Epidermal melanocyte (primary cell): ENCODE results near the gene SLFNL1.

ENCODE experiments used
- DNase-seq: peaks from one replicate; pipeline ENCODE4 v3.0.0; 2011; ENCODE audit warnings: low spot score; ENCODE audit not compliant: insufficient read length

SLFNL1 gene

DNA sequence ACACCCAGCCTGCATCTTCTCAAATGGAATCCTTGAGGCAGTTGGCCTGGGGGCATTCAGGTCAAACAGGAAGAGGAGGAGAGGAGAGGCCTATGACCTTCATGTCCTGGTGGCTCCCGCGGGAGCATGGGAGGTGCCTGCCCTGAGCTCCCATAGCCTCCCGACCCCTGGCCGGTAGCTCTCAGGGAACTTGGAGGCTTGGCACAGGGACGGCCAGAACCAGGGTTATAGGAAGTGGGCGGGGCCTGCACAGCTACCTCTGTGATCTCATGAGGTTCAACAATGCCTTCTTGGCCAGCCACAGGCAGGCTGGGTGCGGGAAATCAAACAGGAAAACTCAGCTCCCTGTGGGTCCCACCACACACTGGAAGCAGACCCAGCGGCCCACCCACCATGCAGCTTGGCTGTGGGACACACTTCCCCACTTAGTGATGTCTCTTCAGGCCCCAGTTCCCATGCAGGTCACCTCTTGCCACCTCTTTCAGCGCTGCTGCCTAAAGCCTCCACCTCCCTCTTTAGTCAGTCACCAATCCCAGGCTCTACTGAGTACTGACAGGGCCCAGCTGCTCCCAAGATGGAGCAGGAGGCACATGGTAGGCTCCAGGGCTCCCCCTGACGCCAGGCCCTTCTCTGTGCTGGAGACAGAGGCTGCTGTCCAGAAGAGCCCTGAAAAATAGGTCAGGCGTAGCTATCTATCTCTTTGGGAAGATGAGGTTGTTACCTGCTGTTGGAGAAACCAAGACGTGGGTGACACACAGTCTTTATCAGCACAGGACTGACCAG is at the start of gene SLFNL1:
TSS of gene SLFNL1 (minus strand) at position 200 of the 783 bp plus-strand sequence. CDS start 1,065 bp downstream, outside the sequence.
- DNase-seq: no peak

DNA sequence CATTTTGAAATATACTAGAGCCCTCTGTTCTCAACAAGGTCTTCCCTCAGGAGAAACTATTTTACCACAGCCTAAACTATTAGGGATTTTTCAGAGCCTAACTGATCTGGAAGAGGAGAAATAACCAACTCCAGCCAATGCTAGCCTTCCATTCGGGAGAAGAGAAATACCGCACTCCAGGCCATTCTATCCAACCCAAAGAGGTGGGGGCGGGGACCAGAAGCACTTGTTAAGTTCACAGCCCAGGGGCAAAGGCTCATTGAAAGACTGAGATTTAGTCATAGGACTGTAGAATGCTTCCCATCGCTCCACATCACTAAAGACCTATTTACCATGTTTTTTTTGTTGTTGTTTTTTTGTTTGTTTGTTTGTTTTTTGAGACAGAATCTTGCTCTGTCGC is 35.4 kb upstream of the SLFNL1 start:
- DNase-seq: no peak

DNA sequence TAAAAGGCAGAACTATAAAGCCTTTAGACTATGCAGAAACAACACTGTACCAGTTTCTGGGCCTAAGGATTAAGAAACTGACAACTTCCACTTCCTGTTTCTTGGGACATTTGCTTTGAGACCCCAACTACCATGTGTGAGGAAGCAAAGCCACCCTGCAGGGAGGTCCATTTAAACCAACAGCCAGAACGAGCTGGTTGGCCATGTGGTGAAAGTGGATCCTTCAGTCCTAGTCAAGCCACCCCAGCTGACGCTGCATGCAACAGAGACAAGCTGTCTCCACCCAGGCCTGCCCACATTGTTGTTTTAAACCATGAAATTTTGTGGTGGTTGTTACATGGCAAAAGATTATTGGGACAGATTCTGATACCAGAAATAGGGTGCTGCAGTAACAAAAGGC is 31.8 kb upstream of the SLFNL1 start:
- no peak for DNase-seq

DNA sequence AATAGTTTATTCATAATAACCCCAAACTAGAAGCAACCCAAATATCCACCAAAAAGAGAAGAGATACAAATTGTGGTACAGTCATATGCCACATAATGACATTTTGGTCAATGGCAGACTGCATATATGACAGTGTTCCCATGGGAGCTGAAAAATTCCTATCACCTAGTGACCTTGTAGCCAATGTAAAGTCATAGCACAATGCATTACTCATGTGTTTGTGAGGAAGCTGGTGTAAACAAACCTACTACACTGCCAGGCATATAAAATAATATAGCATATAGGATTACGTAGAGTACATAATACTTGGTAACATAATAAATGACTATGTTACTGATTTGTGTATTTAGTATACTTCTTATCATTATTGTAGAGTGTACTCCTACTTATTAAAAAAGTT is 29.5 kb upstream of the SLFNL1 start:
- DNase-seq: no peak

DNA sequence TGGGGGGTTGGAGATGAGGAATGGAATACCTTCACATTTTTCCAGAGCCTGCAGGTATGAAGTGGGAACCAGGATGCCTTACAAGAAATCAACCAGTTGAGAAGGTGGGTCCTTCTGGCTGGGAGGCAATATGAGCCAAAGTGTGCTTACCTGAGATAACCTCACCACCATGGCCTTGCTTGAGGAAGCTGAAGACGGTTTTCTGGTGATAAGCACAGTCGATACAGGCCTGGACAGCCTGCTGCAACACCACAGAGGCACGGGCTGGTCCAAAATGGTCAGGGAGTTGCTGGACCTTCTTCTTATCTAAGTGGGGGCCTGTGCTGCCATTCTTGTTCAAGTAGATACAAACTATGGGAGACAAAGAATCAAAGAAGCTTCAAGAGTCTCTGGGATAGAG is 27.0 kb upstream of the SLFNL1 start:
- no peak for DNase-seq

DNA sequence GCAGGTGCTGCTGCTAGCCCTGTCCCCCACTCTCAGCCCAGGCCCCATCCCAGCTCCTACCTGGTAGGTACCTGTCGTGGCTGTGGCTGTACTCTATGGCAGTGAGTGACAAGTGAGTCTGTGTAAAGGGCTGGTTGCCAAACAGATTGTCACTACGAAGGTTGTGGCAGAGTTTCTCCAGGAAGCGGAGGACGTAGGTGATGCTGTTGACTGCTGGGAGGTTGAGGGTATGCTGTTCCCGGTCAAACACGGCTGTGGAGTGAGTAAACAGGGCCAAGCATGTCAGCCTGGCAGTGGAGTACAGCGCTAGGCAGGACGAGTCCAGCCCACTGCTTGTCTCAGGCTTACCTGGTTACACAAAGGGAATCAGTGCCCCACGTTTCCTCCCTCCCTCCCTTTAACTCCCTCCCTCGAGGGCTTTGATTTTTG is 24.8 kb upstream of the SLFNL1 start:
- DNase-seq: no peak

DNA sequence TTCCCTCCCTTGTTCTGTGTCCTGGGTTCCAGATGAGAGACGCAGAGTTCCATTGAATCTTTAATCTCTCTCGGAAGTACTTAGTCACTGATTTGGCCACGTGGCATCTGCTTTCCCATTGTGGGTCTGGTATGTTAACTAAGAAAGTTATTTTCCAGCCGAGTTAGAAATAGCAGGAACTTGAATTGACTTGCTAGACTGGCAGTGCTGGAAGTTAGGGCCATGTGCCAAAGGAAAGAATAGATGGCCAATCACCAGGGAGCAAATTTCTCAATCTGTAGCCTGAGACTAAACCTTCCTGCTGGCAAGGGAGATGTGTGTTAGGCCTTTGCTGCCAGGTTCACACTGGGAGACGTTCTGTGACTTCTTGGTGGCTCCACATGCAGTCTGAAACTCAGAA is 24.2 kb upstream of the SLFNL1 start:
- no peak for DNase-seq

DNA sequence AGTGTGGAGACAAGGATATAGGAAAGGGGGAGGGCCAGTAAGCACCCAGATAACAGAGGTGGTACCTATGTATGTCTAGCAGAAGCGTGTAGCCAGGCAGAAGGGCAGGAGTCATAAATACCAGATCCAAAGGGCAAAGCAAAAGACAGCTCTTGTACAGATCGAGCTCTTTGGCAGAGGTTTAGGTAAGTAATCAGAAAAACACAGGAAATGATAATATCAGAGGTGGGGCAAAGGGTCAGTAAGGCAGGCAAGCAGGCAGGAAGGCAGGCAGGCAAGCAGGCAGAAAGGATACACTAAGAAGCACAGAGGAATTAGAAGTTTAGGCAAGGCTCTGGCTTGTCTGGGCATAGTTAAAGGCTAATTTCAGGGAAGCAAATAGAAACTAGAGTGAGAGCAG is 22.7 kb upstream of the SLFNL1 start:
- no peak for DNase-seq

DNA sequence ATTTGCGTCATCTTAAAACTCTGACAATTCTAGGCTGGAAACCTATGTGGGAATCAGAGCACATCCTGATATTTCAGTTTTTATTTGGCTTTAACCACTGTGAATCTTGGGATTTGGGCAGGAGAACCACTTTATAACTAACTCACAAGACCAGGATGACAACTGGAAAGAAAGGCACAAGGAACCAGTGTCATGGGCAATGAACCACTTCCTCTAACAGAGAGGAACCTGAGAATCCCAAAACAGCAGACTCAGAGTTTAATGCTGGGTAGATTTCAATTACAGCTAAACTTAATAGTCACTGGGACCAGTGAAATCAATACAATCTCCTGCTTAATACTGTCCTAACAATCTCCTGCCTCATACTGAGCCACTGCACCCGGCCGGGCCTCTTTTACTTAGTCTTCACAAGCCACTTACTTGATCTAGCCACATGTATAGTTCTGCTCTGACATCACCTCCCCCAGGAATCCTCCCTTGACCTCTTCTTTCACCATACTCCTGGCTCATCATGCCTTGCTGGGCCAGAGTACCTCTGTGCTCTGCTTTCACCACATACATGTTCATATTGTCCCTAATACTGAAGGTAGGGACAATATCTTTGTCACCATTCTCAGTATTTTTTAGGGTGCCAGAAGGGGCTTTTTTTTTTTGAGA is 20.2 kb upstream of the SLFNL1 start:
- DNase-seq: no peak

DNA sequence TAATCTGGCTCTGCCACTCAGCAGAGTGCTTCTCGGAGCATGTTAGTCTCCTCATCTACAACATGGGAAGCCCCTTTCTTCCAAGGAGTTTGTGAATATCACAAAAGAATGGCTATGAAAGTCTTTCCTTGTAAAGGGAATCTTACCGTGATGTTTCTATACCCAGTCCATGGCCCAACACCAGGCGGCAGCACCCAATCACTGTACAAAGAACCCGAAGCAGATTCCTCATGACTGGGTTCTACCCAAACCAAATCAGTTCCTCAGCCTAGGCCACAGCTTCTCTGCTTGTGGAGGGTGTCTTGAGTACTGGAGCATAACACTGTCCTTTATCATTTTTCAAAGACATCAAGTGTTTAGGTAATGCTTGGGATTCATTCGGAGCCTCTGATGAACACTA is 16.6 kb upstream of the SLFNL1 start:
- DNase-seq: no peak

DNA sequence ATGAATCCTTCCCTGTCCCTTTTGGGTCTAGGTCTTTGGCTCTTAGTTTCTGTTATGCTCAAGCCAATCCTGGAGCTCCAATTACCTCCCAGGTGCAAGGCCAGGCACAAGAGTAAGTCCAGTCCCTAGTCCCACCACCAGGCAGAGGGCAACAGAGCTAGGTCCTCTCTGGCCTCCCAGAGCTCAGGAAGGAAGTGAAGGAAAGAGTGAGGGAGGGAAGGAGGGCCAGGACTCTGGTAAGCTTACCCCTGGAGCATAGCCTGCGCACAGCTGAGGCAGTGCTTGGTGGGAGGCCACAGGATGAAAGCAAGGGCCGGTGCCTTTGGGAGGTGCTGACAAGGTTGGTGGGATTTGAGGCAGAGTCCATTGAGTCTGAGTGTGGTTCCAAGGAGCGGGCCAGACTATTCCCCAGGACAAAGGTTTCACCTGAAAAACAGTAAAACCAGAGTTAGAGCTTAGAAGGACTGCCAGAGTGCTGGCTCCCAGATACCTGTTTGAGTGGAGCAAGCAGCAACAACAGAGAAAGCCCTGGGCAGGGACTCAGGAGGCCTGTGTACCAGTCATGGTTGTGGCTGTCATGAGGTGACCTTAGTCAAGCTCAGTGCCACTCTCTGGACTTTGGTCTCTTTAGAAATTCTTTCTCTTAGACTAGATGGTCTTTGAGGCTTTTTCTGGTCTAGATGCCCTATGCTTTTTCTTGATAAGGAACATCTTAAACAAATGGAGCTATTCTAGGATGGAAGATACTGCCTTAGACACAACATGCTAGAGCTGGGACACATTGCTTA is 15.8 kb upstream of the SLFNL1 start:
- DNase-seq: no peak

DNA sequence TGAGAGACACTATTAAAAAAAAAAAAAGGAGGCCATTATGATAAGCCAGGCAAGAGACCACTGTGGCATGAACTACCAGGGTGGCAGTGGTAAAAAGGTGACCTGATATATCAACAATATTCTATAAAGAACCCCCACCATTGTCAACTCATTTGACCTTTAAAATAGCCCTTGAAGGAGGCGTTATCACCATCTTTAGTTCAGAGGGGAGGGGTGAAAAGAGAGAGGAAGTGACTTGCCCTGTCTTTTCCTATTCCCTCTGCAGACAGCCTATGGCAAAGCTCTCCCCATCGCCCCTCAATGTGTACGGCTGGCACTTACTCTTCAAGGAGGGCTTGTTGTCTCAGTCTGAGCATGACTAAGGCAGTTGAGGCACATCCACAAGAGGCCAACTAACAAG is 11.7 kb upstream of the SLFNL1 start:
- DNase-seq: no peak

DNA sequence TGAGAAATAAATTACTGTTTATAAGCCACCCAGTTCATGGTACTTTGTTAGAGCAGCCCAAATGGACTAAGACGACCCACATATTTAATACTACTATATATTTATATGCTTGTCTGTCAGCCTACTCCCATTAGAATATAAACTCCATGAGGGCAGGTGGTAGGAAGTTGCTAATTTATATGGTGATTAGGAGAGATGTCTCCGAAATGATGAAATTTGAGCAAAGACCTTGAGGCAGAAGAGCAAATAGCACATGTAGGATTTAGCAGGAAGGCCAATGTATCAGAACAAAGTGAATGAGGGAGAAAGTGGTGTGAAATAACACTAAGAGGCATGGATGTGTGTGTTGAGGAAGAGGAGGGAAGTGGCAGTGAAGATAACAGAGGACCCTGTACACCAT is 10.6 kb upstream of the SLFNL1 start:
- no peak for DNase-seq

DNA sequence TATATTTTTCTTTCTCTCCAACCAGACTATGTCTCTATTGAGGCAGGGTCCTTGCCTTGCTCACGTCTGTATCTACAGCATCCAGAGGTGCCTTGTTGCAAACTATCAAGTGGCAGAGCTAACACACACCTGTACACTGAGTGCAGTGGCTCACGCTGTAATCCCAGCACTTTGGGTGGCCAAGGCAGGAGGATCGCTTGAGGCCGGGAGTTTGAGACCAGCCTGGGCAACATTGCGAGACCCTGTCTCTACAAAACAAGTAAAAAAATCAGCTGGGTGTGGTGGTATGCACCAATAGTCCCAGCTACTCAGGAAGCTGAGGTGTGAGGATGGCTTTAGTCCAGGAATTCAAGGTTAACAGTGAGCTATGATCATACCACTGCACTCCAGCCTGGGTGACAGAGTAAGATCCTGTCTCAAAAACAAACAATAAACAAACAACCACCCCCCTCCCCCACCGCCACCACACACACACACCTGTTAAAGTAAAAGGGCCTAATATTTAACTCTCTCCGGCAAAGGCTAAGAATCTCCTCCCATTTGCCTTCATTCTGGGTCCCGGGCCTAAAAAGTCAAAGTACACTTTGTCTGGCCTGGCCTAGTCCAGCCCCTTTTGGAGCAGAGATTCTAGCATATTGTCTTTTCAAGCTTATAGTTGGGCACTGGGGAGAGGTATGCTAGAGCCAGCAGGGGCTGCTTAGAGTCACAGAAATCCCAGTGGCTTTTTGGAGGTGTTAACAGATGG is 9.5 kb upstream of the SLFNL1 start:
- DNase-seq: no peak

DNA sequence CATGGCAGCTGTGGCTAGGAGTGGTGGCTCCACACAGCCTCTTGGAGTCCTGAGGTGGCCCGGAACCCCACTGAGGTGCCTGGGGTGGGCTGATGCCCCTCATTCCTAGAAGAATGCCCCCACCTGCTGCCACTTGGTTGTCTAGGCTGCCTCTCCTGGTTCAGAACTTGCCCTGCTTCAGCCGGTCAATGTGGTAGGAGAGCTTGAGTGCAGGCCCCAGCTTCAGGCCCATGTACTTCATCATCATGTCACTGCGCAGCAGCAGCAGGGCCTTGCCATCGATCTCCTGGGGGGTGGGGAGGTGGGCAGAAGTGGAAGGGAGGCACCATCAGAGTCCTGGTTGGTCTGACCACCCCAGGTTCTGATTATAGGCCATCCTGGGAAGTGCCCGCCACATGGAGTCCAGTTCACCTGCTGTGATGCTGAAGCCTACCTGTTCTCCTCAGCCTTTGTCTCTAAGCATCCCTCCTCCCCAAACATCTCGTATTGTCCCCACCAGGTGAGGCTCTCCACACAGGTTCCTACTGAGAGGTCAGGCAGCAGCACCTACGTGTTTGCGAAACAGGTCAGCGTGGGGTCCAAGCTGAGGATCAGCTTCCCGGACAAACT is 6.6 kb upstream of the SLFNL1 start:
- DNase-seq: no peak

DNA sequence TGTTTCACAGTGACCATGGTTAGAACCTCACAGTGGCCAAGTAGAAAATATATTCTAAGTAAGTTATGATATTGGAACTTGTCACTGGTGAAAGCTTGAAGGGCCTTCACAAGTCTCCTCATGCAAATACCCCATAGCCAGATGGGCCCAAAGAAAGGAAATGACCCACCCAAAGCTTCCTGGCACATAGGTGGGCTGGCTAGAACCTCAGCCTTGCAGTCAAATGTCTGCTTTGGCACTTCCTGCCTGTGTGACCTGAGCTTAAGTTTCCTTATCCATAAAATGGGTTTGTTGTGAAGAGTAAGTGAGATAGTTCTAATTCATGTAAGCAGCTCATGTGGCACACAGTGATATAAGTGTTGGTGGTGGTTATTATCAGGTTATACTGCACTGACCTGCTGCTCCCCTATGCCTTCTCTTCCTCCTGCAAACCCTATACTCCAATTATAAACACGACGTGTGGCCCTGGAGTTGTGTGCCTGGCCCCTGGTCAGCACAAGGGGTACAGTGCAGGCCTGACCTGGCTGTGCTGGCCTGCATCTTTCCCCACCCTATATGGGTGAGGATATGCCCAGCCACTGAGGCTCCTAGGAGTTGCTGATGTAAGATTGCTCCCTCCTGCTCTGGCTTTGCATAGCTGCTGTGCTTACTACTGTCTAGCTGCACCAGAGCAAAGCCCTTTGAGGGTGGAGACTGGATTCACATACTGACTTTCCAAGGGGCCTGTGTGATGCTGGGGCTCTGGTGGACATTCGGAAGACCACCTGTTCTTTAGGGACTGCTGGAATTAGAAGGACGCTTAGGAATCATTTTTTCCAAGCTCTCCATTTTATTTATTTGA is 4.7 kb upstream of the SLFNL1 start:
- DNase-seq: no peak

DNA sequence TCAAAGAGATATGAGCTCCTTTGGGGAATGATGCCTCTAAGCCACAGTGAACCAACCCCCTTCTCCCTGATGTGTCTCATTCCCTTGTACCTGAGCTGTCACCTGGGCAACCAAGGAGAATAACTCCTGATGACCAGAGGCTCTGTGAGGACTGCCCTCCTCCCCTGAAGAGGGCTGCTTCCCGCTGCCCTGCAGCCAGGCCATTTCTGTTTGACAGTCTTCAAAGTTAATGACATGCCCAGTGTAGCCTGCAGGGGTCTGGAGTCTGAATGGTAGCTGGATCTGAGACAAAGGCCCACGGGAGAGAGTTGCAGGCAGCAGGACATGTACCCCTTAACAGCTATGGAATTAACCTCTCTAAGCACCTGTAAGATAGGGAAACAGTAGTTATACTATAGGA is 3.4 kb upstream of the SLFNL1 start:
- DNase-seq: no peak

DNA sequence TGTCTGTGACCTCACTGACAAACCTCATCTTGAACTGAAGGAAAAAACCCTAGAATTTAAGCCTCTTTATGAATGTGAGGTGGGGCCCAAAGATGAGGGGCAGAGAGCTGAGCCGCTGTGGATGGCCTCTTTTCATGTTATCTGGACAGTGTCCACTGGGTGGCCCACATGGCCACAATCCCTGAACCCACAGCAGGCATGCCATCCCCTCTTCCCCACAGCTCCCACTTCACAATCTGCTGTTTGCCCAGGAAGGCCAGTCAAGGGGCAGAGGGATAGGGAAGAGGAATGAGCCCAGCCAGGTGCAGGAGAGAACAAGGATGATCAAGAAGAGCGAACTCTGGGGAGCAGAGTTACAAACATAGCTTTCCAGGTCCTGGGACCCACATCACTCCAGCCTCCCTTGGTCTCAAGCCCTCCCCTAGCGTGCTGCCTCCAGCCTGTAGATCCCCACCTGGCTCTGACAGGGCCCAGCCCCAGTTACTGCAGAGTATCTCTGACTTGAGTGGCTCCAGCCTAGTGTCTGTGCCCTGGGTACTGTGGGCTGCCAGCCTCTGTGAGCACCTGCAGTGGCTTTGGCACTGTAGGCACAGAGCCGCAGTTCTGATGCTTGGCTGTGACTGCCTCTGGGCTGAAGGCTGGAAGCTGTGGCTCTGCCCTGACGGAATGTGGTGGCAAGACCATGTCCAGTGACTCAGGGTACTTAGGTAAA is 1.9 kb upstream of the SLFNL1 start:
- DNase-seq: no peak

DNA sequence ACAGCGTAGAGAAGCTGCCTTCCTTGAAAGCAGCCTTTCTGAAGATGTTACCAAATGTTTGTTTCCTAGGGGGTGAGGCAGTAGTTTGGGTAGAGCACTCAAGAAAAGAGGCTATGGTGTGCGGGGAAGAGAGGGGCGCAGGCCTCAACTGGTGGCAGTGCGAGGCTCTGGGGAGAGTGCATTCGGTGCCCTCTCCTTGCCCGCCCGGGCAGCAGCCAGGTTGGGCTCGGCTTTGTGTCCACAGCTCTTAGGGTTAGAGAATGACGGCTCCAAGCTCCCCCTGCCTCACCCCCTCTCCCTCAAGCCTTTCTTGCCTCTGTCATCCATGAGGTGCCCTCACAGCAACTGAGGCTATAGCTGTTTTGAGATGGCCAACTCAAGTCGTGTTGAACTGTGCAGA is 899 bp upstream of the SLFNL1 start:
- DNase-seq: no peak

DNA sequence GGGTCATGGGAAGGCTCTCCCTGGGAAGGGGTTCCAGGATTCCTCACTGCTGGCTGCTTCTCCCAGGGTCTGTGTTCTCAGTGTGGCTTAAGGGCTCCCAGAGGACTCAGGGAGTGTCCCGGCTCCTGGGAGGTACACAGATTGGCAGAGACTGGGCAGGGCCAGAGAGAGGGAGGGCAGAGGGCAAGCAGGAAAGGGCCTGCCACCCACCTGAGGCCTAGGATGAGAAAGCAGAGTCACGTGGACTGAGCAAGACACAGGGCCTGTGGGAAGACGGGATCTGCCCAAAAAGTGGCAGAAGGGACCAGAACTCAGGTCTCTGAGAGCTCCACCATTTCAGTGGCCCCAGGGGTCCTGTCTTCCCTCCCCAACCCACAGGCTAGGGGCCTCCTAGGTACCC is 871 bp downstream of the SLFNL1 start:
- no peak for DNase-seq
